Hematopoietic multipotent progenitor cell treated with erythropoietin and hydrocortisone succinate and interleukin-3 and kit ligand, for 15 days (in vitro differentiated cells): ENCODE results near the gene TBC1D28.
"Not testable (repeated sequence)": the region's sequence is repeated elsewhere in the genome, so short reads cannot be mapped to it uniquely, and the experiment has no call there.

Experiments used
- DNase-seq: peaks from one replicate; pipeline ENCODE4 v3.0.0-alpha.2; 2015; ENCODE audit warnings: low spot score

The TBC1D28 gene

GRCh38 chr17:18613016-18613415 lies 31.2 kb downstream of the TBC1D28 start:
- not testable (repeated sequence) for DNase-seq

- DNase-seq, result not testable (repeated sequence)
Observed at GRCh38 chr17:18593138-18593537, 51.1 kb downstream of the TBC1D28 start.
